IMR-90 (cell line): ENCODE results near the gene ALG6. TPM values are rescaled to one million over a fixed set of nuclear protein-coding genes. Genes with fewer than 3 reads are reported as not detected.

Source experiments
- ATAC-seq: fragments of 200-7000 bp; cut with Tn5 transposase; 2 replicates; pipeline ENCODE4 v1.9.1; 2020; ENCODE audit warnings: low read depth, mild to moderate bottlenecking, moderate library complexity
- BruUV-seq: library from RNA; stranded (reverse); fragments of 400-500 nt; replicated peaks from 2 replicates; lab custom pipeline; 2021; lab: Mats Ljungman, UMichigan
- CTCF ChIA-PET: fragments of 300-600 bp; formaldehyde crosslinking; extraction: SDS; loops from one replicate; lab custom pipeline; 2021; ENCODE audit warnings: antibody characterized with exemption; lab: Yijun Ruan, JAX
- POLR2A ChIA-PET: fragments of 300-600 bp; sonication (Branson Sonifier 250); formaldehyde crosslinking; loops from one replicate; lab custom pipeline; 2022; ENCODE audit warnings: antibody characterized with exemption; ENCODE audit not compliant: unreplicated experiment; lab: Charles Lee
- DNase-seq: peaks from one replicate; pipeline ENCODE4 v3.0.0; 2013
- H2AFZ ChIP-seq: replicated peaks from 2 replicates; pipeline ENCODE3; 2013; ENCODE audit warnings: low read length, mild to moderate bottlenecking; ENCODE audit not compliant: poor library complexity
- H2AK5ac ChIP-seq: 2 replicates; pipeline ENCODE4 v1.6.1; 2013; ENCODE audit warnings: low read depth, low read length, inconsistent platforms
- H2AK9ac ChIP-seq: replicated peaks from 2 replicates; pipeline ENCODE3; 2013; ENCODE audit warnings: mild to moderate bottlenecking, low read depth, low read length, moderate library complexity; ENCODE audit not compliant: poor library complexity
- H2BK120ac ChIP-seq: 2 replicates; pipeline ENCODE4 v1.6.1; 2013; ENCODE audit warnings: low read depth, low read length, inconsistent platforms
- H2BK15ac ChIP-seq: 3 replicates; pipeline ENCODE4 v1.6.1; 2013; ENCODE audit warnings: low read depth, low read length, inconsistent platforms
- H2BK20ac ChIP-seq: 2 replicates; pipeline ENCODE4 v1.6.1; 2013; ENCODE audit warnings: low read depth, mild to moderate bottlenecking, inconsistent platforms, low read length, moderate library complexity
- H2BK5ac ChIP-seq: 2 replicates; pipeline ENCODE4 v1.6.1; 2013; ENCODE audit warnings: mild to moderate bottlenecking, low read depth, low read length, inconsistent platforms; ENCODE audit not compliant: poor library complexity, severe bottlenecking
- H3K14ac ChIP-seq: replicated peaks from 2 replicates; pipeline ENCODE4 v1.6.1; 2013; ENCODE audit warnings: low read depth, low read length, inconsistent platforms
- H3K18ac ChIP-seq: 2 replicates; pipeline ENCODE4 v1.6.1; 2013; ENCODE audit warnings: low read depth, low read length, control low read depth
- H3K23ac ChIP-seq: 2 replicates; pipeline ENCODE4 v1.6.1; 2013; ENCODE audit warnings: low read depth, low read length, inconsistent platforms
- H3K27ac ChIP-seq: 2 replicates; pipeline ENCODE4 v1.5.1; 2013; ENCODE audit warnings: mild to moderate bottlenecking, control low read depth, low read length; ENCODE audit not compliant: insufficient read depth
- H3K27me3 ChIP-seq: 2 replicates; pipeline ENCODE4 v1.6.1; 2013; ENCODE audit warnings: low read length; ENCODE audit not compliant: control insufficient read depth, insufficient read depth
- H3K36me3 ChIP-seq: 2 replicates; pipeline ENCODE4 v1.6.1; 2013; ENCODE audit warnings: low read length, mixed read lengths; ENCODE audit not compliant: control insufficient read depth, insufficient read depth
- H3K4ac ChIP-seq: 2 replicates; pipeline ENCODE4 v1.6.1; 2013; ENCODE audit warnings: low read depth, low read length, inconsistent platforms
- H3K4me1 ChIP-seq: 2 replicates; pipeline ENCODE4 v1.6.1; 2013; ENCODE audit warnings: low read length, mixed read lengths; ENCODE audit not compliant: control insufficient read depth, insufficient read depth
- H3K4me2 ChIP-seq: 2 replicates; pipeline ENCODE4 v1.6.1; 2013; ENCODE audit warnings: low read depth, mild to moderate bottlenecking, control low read depth, low read length, moderate library complexity
- H3K4me3 ChIP-seq: 2 replicates; pipeline ENCODE4 v1.5.1; 2013; ENCODE audit warnings: low read depth, mild to moderate bottlenecking, control low read depth, low read length, moderate library complexity; ENCODE audit not compliant: insufficient read depth
- H3K56ac ChIP-seq: 2 replicates; pipeline ENCODE4 v1.6.1; 2013; ENCODE audit warnings: low read length, inconsistent platforms; ENCODE audit not compliant: insufficient read depth; ENCODE audit errors: extremely low read depth
- H3K79me1 ChIP-seq, 2 experiments: 2 replicates each; pipeline ENCODE4 v1.6.1; 2013; ENCODE audit warnings: low read length in 2 of 2, inconsistent platforms in 1 of 2, low read depth in 1 of 2
- H3K9ac ChIP-seq: 2 replicates; pipeline ENCODE4 v1.6.1; 2013; ENCODE audit warnings: low read depth, low read length, control low read depth
- H3K9me1 ChIP-seq: 2 replicates; pipeline ENCODE4 v1.6.1; 2013; ENCODE audit warnings: low read length, inconsistent platforms; ENCODE audit not compliant: insufficient read depth
- H3K9me3 ChIP-seq: 2 replicates; pipeline ENCODE4 v1.6.1; 2013; ENCODE audit warnings: low read length; ENCODE audit not compliant: control insufficient read depth, insufficient read depth
- H4K20me1 ChIP-seq: 2 replicates; pipeline ENCODE4 v1.6.1; 2013; ENCODE audit warnings: low read length, inconsistent platforms; ENCODE audit not compliant: insufficient read depth
- H4K5ac ChIP-seq: 2 replicates; pipeline ENCODE4 v1.6.1; 2013; ENCODE audit warnings: mild to moderate bottlenecking, low read depth, low read length, control low read depth
- H4K8ac ChIP-seq, 2 experiments: 2 replicates each; pipeline ENCODE4 v1.6.1; 2013; ENCODE audit warnings: low read depth in 2 of 2, low read length in 2 of 2, control low read depth in 1 of 2, inconsistent platforms in 1 of 2
- H4K91ac ChIP-seq: 2 replicates; pipeline ENCODE4 v1.6.1; 2013; ENCODE audit warnings: low read depth, low read length, inconsistent platforms; ENCODE audit not compliant: insufficient read depth
- BHLHE40 ChIP-seq: fragments of 150-350 bp; IDR thresholded peaks from 2 replicates; pipeline ENCODE4 v1.6.1; 2016; ENCODE audit warnings: mild to moderate bottlenecking, low read depth, low read length
- CEBPB ChIP-seq: IDR thresholded peaks from 2 replicates; pipeline ENCODE4 v1.6.1; 2012; ENCODE audit warnings: low read depth, low read length, improper control_type of control experiment
- CHD1 ChIP-seq: IDR thresholded peaks from 2 replicates; pipeline ENCODE4 v1.6.1; 2012; ENCODE audit warnings: low read depth, low read length, improper control_type of control experiment
- FOS ChIP-seq: fragments of 150-350 bp; IDR thresholded peaks from 2 replicates; pipeline ENCODE4 v1.6.1; 2016; ENCODE audit warnings: low read depth, low read length
- MAFK ChIP-seq: IDR thresholded peaks from 2 replicates; pipeline ENCODE4 v1.6.1; 2012; ENCODE audit warnings: low read depth, low read length, improper control_type of control experiment
- MXI1 ChIP-seq: IDR thresholded peaks from 2 replicates; pipeline ENCODE4 v1.6.1; 2012; ENCODE audit warnings: low read depth, mild to moderate bottlenecking, low read length, moderate library complexity, borderline replicate concordance
- NFE2L2 ChIP-seq: fragments of 150-350 bp; IDR thresholded peaks from 2 replicates; pipeline ENCODE4 v1.6.1; 2016; ENCODE audit warnings: low read depth, mild to moderate bottlenecking, low read length
- POLR2A ChIP-seq: IDR thresholded peaks from 2 replicates; pipeline ENCODE4 v1.6.1; 2012; ENCODE audit warnings: mild to moderate bottlenecking, low read depth, low read length
- RAD21 ChIP-seq: IDR thresholded peaks from 2 replicates; pipeline ENCODE4 v1.6.1; 2012; ENCODE audit warnings: low read length, improper control_type of control experiment
- RCOR1 ChIP-seq: IDR thresholded peaks from 2 replicates; pipeline ENCODE4 v1.6.1; 2012; ENCODE audit warnings: mild to moderate bottlenecking, low read length, improper control_type of control experiment; ENCODE audit not compliant: insufficient replicate concordance
- RFX5 ChIP-seq: IDR thresholded peaks from 2 replicates; pipeline ENCODE4 v1.8.0; 2012; ENCODE audit warnings: low read depth, mild to moderate bottlenecking, low read length, moderate library complexity
- SMC3 ChIP-seq: fragments of 150-350 bp; IDR thresholded peaks from 2 replicates; pipeline ENCODE4 v1.6.1; 2016; ENCODE audit warnings: low read depth, mild to moderate bottlenecking, antibody characterized with exemption, low read length, moderate library complexity
- WGBS, 2 experiments: methylation state at CpG; one replicate each; pipeline versions ENCODE4 v1.1.5 to v1.1.7; 2013; ENCODE audit warnings: missing lambda C conversion rate in 2 of 2; ENCODE audit not compliant: insufficient read length in 1 of 2; ENCODE audit errors: extremely low coverage in 2 of 2; 5-methylcytosine and 5-hydroxymethylcytosine counted together
- dilution Hi-C: fragments of 300-500 bp; cut with HindIII; formaldehyde crosslinking; loops from one replicate; pipeline ENCODE4 v1.14.3; 2018; ENCODE audit warnings: low sequenced_read_pairs; ENCODE audit not compliant: unreplicated experiment
- in situ Hi-C: fragments of 300-500 bp; cut with MboI; formaldehyde crosslinking; loops from 3 replicates; pipeline ENCODE4 v1.14.3; 2019; ENCODE audit warnings: low sequenced_read_pairs, inconsistent platforms, mixed read lengths
- intact Hi-C: fragments of 100-400 bp; cut with micrococcal nuclease; formaldehyde crosslinking; loops from 2 replicates; pipeline ENCODE4 v1.10.0; 2022
- polyA plus RNA-seq, 3 experiments: library from polyadenylated mRNA; depleted of rRNA; stranded (reverse); fragments of >200 nt; gene quantifications; 2 replicates each; pipeline ENCODE4 v1.2.3, GENCODE V29; 2012; ENCODE audit warnings: low replicate concordance in 1 of 3
- total RNA-seq: library from RNA; depleted of rRNA; stranded (reverse); fragments of >200 nt; gene quantifications from 2 replicates; pipeline ENCODE4 v1.2.3, GENCODE V29; 2012
- TF ChIP-seq, protein P1 (sequence below): conservative IDR thresholded peaks from 2 replicates; pipeline ENCODE4 v1.5.1; 2012; ENCODE audit warnings: mild to moderate bottlenecking, low read depth, low read length, improper control_type of control experiment
- TF ChIP-seq, protein P2 (sequence below): fragments of 150-350 bp; IDR thresholded peaks from 2 replicates; pipeline ENCODE4 v1.6.1; 2017; ENCODE audit warnings: mild to moderate bottlenecking, antibody characterized with exemption, low read length, low read depth

Gene ALG6
- total and polyA plus RNA-seq, 2 of the 4 experiments (the other 2 are of a cell fraction): 4.8 to 6.5 TPM

- Histone ChIP-seq H2AK9ac (no peak overlapping the region), H3K9ac (no peak overlapping the region), H3K9me1 (no peaks in the 10 kb centered on the region), H3K27ac (no peak overlapping the region), H3K27me3 (peaks cover 69% of the 10 kb centered on the region), H3K18ac (no peak overlapping the region), H2BK5ac (no peak overlapping the region), H2BK20ac (no peak overlapping the region), H3K4me2 (no peak overlapping the region), H3K23ac (no peak overlapping the region), H4K91ac (no peak overlapping the region), H2BK15ac (no peak overlapping the region), H3K56ac (no peak overlapping the region), H3K14ac (no peak overlapping the region), H3K4me3 (no peak overlapping the region), H3K36me3 (no peaks in the 10 kb centered on the region), H4K8ac (no peak overlapping the region), H3K9me3 (peaks cover 5% of the 10 kb centered on the region), H2BK120ac (no peak overlapping the region), H2AK5ac (no peak overlapping the region), H3K4ac (no peak overlapping the region), H4K5ac (no peak overlapping the region), H3K4me1 (no peaks in the 10 kb centered on the region; the same call in 1 of the 2 replicates), H4K20me1 (no peaks in the 10 kb centered on the region), H2AFZ (peak overlapping the region; percentile 70), H3K79me1 (no peaks in the 10 kb centered on the region)
- CTCF ChIA-PET: interaction anchor here (1.1 kb wide), 1 partner anchor 34 kb away, joined by 3 read pairs; no protein-coding TSS in a partner anchor
- DNase-seq (no peak), ATAC-seq (no peak)
- POLR2A ChIA-PET: no interaction called here
- in situ Hi-C loops: loop anchor here (10.0 kb wide), 2 partner anchors 125 to 195 kb away; partner anchors contain the start of genes EFCAB7 and ITGB3BP
- dilution Hi-C loops: no loop called here
- no TSS peak for BruUV-seq
- intact Hi-C loops: loop anchor here (5.0 kb wide), 2 partner anchors 193 to 208 kb away; partner anchors contain the start of genes EFCAB7 and ITGB3BP
- WGBS, 2 experiments: 0% methylated on average over 2 of the region's 50 CpGs; no CpG with 5 or more reads in 1 of the 2 experiments
- no peak for TF ChIP-seq SMC3
- no peak for TF ChIP-seq RAD21
- TF ChIP-seq MAFK: no peak
- no peak for TF ChIP-seq POLR2A
- TF ChIP-seq, protein P1, sequence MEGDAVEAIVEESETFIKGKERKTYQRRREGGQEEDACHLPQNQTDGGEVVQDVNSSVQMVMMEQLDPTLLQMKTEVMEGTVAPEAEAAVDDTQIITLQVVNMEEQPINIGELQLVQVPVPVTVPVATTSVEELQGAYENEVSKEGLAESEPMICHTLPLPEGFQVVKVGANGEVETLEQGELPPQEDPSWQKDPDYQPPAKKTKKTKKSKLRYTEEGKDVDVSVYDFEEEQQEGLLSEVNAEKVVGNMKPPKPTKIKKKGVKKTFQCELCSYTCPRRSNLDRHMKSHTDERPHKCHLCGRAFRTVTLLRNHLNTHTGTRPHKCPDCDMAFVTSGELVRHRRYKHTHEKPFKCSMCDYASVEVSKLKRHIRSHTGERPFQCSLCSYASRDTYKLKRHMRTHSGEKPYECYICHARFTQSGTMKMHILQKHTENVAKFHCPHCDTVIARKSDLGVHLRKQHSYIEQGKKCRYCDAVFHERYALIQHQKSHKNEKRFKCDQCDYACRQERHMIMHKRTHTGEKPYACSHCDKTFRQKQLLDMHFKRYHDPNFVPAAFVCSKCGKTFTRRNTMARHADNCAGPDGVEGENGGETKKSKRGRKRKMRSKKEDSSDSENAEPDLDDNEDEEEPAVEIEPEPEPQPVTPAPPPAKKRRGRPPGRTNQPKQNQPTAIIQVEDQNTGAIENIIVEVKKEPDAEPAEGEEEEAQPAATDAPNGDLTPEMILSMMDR: no peak
- no peak for TF ChIP-seq RFX5
- TF ChIP-seq, protein P2, sequence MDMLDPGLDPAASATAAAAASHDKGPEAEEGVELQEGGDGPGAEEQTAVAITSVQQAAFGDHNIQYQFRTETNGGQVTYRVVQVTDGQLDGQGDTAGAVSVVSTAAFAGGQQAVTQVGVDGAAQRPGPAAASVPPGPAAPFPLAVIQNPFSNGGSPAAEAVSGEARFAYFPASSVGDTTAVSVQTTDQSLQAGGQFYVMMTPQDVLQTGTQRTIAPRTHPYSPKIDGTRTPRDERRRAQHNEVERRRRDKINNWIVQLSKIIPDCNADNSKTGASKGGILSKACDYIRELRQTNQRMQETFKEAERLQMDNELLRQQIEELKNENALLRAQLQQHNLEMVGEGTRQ: no peak
- no peak for TF ChIP-seq CEBPB
- TF ChIP-seq NFE2L2: no peak
- no peak for TF ChIP-seq BHLHE40
- no peak for TF ChIP-seq RCOR1
- no peak for TF ChIP-seq CHD1
- no peak for TF ChIP-seq FOS
- TF ChIP-seq MXI1: no peak
Measured at GRCh38 chr1:63329621-63330330, 37.7 kb upstream of the ALG6 start.
